ENCODE measurements around the gene SIRPA.

- TF ChIP-seq FOXK1 (CRISPR knock-in tag; IDR thresholded peaks at IDR 0.05), result no peak
- no peak for TF ChIP-seq ARID4B (CRISPR knock-in tag; IDR thresholded peaks at IDR 0.05; ENCODE audit: borderline replicate concordance)
Observed at GRCh38 chr20:1909097-1909496, 13.9 kb downstream of the SIRPA start.
